MCF 10A (cell line): Measurements from ENCODE around the gene IGSF6. TPM values are rescaled to one million over a fixed set of nuclear protein-coding genes. Genes with fewer than 3 reads are reported as not detected.

Experiments used
- BruUV-seq: library from RNA; stranded (reverse); fragments of 400-500 nt; replicated peaks from 2 replicates; lab custom pipeline; 2021; lab: Mats Ljungman, UMichigan
- CTCF ChIA-PET: fragments of 300-600 bp; sonication (Branson Sonifier 250); formaldehyde crosslinking; extraction: SDS; loops from one replicate; lab custom pipeline; 2021; ENCODE audit warnings: antibody characterized with exemption, inconsistent platforms; lab: Yijun Ruan, JAX
- POLR2A ChIA-PET: fragments of 300-600, 350-650 bp; sonication (Branson Sonifier 250); formaldehyde crosslinking; extraction: SDS; loops from one replicate; lab custom pipeline; 2020; ENCODE audit warnings: antibody characterized with exemption, inconsistent platforms; lab: Yijun Ruan, JAX
- DNase-seq: peaks from one replicate; pipeline ENCODE4 v3.0.0-alpha.2; 2018; ENCODE audit not compliant: unreplicated experiment
- H3K27ac Mint-ChIP-seq: one replicate; pipeline ENCODE4 v1.8.0; 2022; ENCODE audit warnings: mild to moderate bottlenecking, low read depth, mixed read lengths; ENCODE audit not compliant: unreplicated experiment
- H3K27me3 Mint-ChIP-seq: one replicate; pipeline ENCODE4 v1.8.0; 2022; ENCODE audit warnings: mixed read lengths; ENCODE audit not compliant: insufficient read depth, unreplicated experiment
- H3K36me3 Mint-ChIP-seq: one replicate; pipeline ENCODE4 v1.8.0; 2022; ENCODE audit warnings: mild to moderate bottlenecking, moderate library complexity, mixed read lengths; ENCODE audit not compliant: insufficient read depth, unreplicated experiment
- H3K4me1 Mint-ChIP-seq: one replicate; pipeline ENCODE4 v1.8.0; 2022; ENCODE audit warnings: mixed read lengths; ENCODE audit not compliant: insufficient read depth, unreplicated experiment
- H3K4me3 Mint-ChIP-seq: one replicate; pipeline ENCODE4 v1.8.0; 2022; ENCODE audit warnings: mild to moderate bottlenecking, moderate library complexity, mixed read lengths; ENCODE audit not compliant: unreplicated experiment
- H3K9me3 Mint-ChIP-seq: one replicate; pipeline ENCODE4 v1.8.0; 2022; ENCODE audit warnings: mixed read lengths; ENCODE audit not compliant: unreplicated experiment
- intact Hi-C: fragments of 100-400 bp; cut with micrococcal nuclease; formaldehyde crosslinking; loops from 2 replicates; pipeline ENCODE4 v1.14.1; 2022
- total RNA-seq: library from RNA; stranded (reverse); gene quantifications from 2 replicates; pipeline ENCODE4 v1.2.3, GENCODE V29; 2022
- TF ChIP-seq, protein P1 (sequence below): fragments of 200-600 bp; IDR thresholded peaks from one replicate; pipeline ENCODE4 v1.8.0; 2022; ENCODE audit warnings: antibody characterized with exemption, mild to moderate bottlenecking; ENCODE audit not compliant: unreplicated experiment

IGSF6 gene
- total RNA-seq, 1 experiment from 2014 or later, result not detected

DNA sequence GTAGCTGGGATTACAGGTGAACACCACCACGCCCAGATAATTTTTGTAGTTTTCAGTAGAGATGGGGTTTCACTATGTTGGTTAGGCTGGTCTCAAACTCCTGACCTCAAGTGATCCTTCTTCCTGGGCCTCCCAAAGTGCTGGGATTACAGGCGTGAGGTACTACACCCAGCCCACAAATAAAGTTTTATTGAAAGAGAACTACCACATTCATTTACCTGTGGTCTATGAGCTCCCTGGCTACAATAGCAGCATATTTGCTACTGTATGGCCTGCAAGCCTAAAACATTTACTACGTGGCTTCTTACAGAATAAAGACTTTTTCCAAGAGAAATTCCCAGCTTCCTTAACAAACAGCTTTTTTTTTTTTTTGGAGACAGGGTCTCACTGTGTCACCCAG lies 49.6 kb downstream of the IGSF6 start:
- H3K4me3 Mint-ChIP-seq, result no peak overlapping the region
- H3K4me1 Mint-ChIP-seq, result peaks cover 22% of the 10 kb centered on the region
- CTCF ChIA-PET, result interaction anchor here (0.9 to 1.8 kb wide), 2 partner anchors 9 to 34 kb away, joined by 3 to 5 read pairs; no protein-coding TSS in a partner anchor
- H3K27me3 Mint-ChIP-seq, result no peaks in the 10 kb centered on the region
- TF ChIP-seq, protein P1, sequence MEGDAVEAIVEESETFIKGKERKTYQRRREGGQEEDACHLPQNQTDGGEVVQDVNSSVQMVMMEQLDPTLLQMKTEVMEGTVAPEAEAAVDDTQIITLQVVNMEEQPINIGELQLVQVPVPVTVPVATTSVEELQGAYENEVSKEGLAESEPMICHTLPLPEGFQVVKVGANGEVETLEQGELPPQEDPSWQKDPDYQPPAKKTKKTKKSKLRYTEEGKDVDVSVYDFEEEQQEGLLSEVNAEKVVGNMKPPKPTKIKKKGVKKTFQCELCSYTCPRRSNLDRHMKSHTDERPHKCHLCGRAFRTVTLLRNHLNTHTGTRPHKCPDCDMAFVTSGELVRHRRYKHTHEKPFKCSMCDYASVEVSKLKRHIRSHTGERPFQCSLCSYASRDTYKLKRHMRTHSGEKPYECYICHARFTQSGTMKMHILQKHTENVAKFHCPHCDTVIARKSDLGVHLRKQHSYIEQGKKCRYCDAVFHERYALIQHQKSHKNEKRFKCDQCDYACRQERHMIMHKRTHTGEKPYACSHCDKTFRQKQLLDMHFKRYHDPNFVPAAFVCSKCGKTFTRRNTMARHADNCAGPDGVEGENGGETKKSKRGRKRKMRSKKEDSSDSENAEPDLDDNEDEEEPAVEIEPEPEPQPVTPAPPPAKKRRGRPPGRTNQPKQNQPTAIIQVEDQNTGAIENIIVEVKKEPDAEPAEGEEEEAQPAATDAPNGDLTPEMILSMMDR, result no peak
- DNase-seq, result no peak
- intact Hi-C loops, result no loop called here
- no peaks in the 10 kb centered on the region for H3K9me3 Mint-ChIP-seq
- BruUV-seq, result no TSS peak
- no peak overlapping the region for H3K27ac Mint-ChIP-seq
- peaks cover 7% of the 10 kb centered on the region for H3K36me3 Mint-ChIP-seq
- POLR2A ChIA-PET, result interaction anchor here (0.6 to 4.8 kb wide), 4 partner anchors 9 to 1529 kb away, joined by 3 to 94 read pairs (median 6); no protein-coding TSS in a partner anchor

DNA sequence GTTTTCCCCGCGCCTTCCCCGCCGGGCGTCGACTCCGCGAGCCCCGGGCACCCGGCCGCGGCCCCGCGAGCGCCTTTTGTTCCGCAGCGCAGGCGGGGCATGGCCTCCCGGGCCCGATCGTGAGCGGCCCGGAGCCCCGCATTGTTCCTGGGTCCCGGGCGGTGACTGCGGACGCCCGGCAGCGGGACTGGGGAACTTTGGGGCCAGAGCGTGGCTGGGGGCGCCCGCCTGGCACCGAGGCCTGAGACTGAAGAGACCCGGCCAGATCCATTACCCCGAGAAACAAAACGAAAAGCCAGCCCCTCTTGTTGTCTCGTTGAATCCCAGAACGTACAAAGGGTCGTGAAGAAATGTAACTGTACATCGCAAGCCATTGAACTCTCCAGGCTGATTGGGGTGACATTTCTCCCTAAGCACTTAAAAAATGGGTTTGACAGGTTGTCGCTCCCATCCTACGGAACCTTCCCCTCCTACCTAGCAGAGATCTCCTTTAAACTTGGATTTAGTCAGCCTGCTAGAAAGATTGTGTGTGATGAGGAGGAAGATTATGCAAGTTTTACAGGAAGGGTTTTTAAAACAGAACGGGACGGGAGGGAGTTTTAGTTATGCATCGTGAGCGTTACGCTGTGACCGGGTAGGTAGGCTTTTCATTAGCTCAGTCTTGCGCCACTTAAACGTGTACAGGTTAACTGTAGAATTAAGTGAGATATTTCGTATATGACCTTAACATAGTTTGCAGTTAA lies 52.2 kb downstream of the IGSF6 start:
- no TSS peak for BruUV-seq
- peak; percentile 64 for DNase-seq
- Mint-ChIP-seq H3K4me1 (peaks cover 21% of the 10 kb centered on the region), H3K9me3 (no peaks in the 10 kb centered on the region), H3K27me3 (no peaks in the 10 kb centered on the region), H3K27ac (peak overlapping the region; percentile 92), H3K36me3 (peaks cover 7% of the 10 kb centered on the region), H3K4me3 (peak overlapping the region; percentile 83)
- intact Hi-C loops, result loop anchor here (1.0 kb wide), 2 partner anchors 11 to 38 kb away; no protein-coding TSS in a partner anchor
- TF ChIP-seq, protein P1, result no peak
- CTCF ChIA-PET, result no interaction called here
- POLR2A ChIA-PET, result interaction anchor here (0.7 to 4.8 kb wide), 8 partner anchors 8 to 41 kb away, joined by 3 to 94 read pairs (median 6); no protein-coding TSS in a partner anchor

DNA sequence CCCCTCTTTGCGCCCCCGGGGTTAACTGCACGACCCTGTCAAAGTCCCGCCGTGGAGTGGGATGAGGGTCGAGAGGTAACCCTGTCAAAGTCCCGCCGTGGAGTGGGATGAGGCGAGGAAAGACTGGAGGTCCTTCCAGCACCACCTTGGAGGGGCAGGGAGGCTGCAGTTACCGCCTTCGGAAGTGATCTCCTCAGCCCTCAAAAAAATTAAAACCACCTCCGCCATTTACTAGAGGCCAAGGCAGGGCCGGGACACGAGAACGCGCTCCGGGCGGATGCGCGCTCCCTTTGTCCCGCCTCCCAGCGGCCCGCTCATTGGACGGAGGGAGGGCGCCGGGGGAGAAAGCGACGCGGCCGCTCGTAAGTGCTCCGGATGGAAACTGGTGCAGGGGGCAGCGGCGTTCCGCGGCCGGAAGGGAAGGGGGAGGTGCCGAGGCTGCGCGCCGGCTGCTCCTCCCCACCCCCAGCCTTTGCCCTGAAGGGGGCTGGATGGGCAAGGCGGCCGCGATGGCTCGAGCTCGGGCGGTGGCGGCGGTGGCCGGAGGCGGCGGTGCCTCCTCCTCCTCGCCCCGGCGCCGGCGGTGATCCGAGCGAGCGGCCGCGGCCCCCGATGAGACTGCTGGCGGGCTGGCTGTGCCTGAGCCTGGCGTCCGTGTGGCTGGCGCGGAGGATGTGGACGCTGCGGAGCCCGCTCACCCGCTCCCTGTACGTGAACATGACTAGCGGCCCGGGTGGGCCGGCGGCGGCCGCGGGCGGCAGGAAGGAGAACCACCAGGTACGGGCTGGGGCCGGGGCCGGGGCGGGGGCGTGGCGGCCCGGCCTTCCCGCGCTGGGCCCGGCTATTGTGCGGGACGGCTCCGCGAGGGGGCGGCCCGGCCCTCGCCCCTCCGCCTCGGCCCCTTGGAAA lies 53.0 kb downstream of the IGSF6 start, which contains the start of gene METTL9:
METTL9 (plus strand) TSS at position 456 of the 909 bp plus-strand sequence; CDS start at position 613, 157 bp downstream.
- H3K4me3 Mint-ChIP-seq, result peak within 1 kb of the TSS; percentile 83
- POLR2A ChIA-PET, result interaction anchor here (0.7 to 1.8 kb wide), 6 partner anchors 9 to 98 kb away, joined by 3 to 12 read pairs (median 6); no protein-coding TSS in a partner anchor
- H3K27ac Mint-ChIP-seq, result peak within 1 kb of the TSS; percentile 92
- CTCF ChIA-PET, result no interaction called here
- BruUV-seq, result no TSS peak
- peaks cover 21% of the 10 kb centered on the region for H3K4me1 Mint-ChIP-seq
- no peaks in the 10 kb centered on the region for H3K27me3 Mint-ChIP-seq
- H3K9me3 Mint-ChIP-seq, result no peaks in the 10 kb centered on the region
- TF ChIP-seq, protein P1, result no peak
- DNase-seq, result peak; percentile 95
- intact Hi-C loops, result loop anchor here (1.0 kb wide), 3 partner anchors 12 to 39 kb away; no protein-coding TSS in a partner anchor
- H3K36me3 Mint-ChIP-seq, result peaks cover 7% of the 10 kb centered on the region
